Panc1 (cell line): Measurements from ENCODE around the gene INTS1.

Source experiments
- CTCF ChIP-seq: fragments of 450-650 bp; IDR thresholded peaks from 2 replicates; pipeline ENCODE4 v1.5.1; 2017; ENCODE audit warnings: mild to moderate bottlenecking
- REST ChIP-seq, 2 experiments: IDR thresholded peaks; 2 replicates each; pipeline ENCODE4 v1.6.1; 2011 to 2012; ENCODE audit warnings: low read depth in 2 of 2, control low read depth in 1 of 2, low read length in 1 of 2, mild to moderate bottlenecking in 1 of 2, moderate library complexity in 1 of 2; ENCODE audit not compliant: insufficient read depth in 1 of 2

- TF ChIP-seq CTCF = no peak
- TF ChIP-seq REST (IDR thresholded peaks at IDR 0.05; ENCODE audit: insufficient read depth in 1 of 2, low read depth in 2 of 2, low read length in 1 of 2) = no peak
These were observed 52.0 kb downstream of the INTS1 start for GRCh38 chr7:1452205-1452604.
